M059J (cell line): ENCODE results near the gene OR2T34. TPM values are rescaled to one million over a fixed set of nuclear protein-coding genes. Genes with fewer than 3 reads are reported as not detected.
"Not testable (repeated sequence)": the region's sequence is repeated elsewhere in the genome, so short reads cannot be mapped to it uniquely, and the experiment has no call there.

ENCODE experiments used
- DNase-seq: peaks from one replicate; pipeline ENCODE4 v3.0.0-alpha.2; 2012; ENCODE audit warnings: low read depth
- total RNA-seq: library from RNA; depleted of rRNA; stranded (reverse); fragments of >200 nt; shearing (Covaris generic); gene quantifications from 2 replicates; pipeline ENCODE4 v1.2.3, GENCODE V29; 2014; rRNA removed

The OR2T34 gene
- total RNA-seq, 1 experiment from 2014 or later = not detected

DNA sequence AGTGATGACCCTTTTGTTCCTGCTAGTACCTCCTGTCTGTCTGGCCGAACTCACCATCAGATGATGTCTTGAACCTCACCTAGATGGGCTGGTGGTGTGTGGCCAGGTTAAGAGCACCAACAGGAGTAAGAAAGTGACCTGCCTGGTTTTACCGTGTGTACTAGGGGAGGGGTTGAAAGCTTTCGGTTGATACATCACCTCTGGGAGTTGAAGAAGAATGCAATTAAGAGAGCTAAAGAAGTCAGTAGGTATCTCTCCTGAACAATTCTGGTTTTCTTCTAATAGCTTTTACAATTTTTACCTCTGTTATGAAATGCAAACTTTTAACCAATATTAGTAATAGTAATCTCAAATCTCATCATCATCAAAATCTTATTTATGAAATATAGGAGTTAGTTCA lies 11.9 kb downstream of the OR2T34 start, which contains the start of gene OR2T29:
TSS of gene OR2T29 (minus strand) at position 101 of the 400 bp plus-strand sequence. CDS start 3,281 bp downstream, outside the sequence.
- DNase-seq = not testable (repeated sequence)

DNA sequence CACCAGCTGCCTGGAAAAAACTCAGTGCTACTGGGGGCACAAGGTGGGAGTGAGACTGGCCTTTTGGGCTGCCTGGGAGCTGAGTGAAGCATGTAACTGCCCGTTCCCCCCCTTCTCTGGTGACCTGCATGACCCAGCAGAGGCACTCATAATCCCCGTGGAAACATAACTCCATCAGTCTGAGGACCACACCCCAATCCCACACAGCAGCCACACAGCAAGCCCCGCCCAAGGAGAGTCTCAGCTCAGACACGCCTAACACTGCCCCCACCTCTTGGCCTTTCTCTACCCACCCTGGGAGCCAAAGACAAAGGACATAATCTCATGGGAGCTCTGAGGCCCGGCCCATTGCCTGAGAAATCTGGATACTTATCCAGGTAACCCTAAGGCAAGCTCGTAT lies 23.5 kb downstream of the OR2T34 start:
- DNase-seq = not testable (repeated sequence)

DNA sequence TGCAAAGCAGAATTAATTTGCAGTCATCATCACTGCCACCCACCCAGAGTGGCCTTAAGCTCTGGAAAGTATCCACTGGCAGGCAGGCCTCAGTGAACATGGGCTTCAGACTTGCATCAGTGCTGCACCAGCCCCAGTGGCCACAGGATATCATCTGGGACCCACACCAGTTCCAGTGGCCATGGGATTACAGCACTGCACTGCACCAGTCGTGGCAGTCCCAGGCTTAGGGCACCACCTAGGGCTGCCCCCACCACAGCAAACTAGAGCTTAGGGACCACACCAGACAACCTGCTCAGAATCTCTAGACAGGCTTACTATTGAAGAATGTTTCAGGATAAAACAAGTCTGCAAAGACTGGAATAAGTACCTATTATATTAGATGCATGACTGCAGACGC lies 27.2 kb downstream of the OR2T34 start:
- DNase-seq = not testable (repeated sequence)

DNA sequence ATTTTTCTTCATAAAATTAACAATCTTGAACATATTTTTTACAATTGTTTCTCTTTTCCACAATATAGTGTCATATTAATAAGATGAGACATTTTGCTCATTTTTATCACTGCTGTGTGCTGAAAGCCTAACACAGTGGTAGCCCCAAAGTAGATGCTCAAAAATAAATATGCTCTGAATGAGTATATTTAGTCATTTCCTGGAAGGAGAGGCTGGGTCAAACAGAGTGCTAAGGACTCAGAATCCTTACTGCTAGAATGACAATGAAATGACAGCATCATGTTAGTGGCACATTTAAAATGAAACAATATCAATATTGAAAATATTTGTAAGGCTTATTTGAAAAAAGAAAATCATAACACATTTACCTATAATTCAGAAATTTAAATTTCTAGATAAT lies 37.1 kb downstream of the OR2T34 start:
- DNase-seq = not testable (repeated sequence)

Other genes starting within 250 kb of the OR2T34 start
- gene OR14C36, start 226.0 kb downstream of the OR2T34 start, total RNA-seq = not detected in 2 replicates
- gene OR2T4, start 213.1 kb downstream of the OR2T34 start, total RNA-seq = not detected in 2 replicates
- not detected in 2 replicates for gene OR2T6, start 199.0 kb downstream of the OR2T34 start, total RNA-seq
- not detected in 2 replicates for gene OR2T1, start 171.7 kb downstream of the OR2T34 start, total RNA-seq
- not detected in 2 replicates for gene OR2T2, start 129.1 kb downstream of the OR2T34 start, total RNA-seq
- not detected in 2 replicates for gene OR2T3, start 101.4 kb downstream of the OR2T34 start, total RNA-seq
- not detected in 2 replicates for gene OR2T5, start 86.2 kb downstream of the OR2T34 start, total RNA-seq
- not detected in 2 replicates for gene OR2G6, start 66.7 kb downstream of the OR2T34 start, total RNA-seq
- gene OR2T29, start 12.0 kb downstream of the OR2T34 start, total RNA-seq = not detected in 2 replicates
- not detected in 2 replicates for gene OR2T10, start 22.9 kb upstream of the OR2T34 start, total RNA-seq
- not detected in 2 replicates for gene OR2T11, start 60.3 kb upstream of the OR2T34 start, total RNA-seq
- not detected in 2 replicates for gene OR2T35, start 70.5 kb upstream of the OR2T34 start, total RNA-seq
- not detected in 2 replicates for gene OR2T27, start 80.8 kb upstream of the OR2T34 start, total RNA-seq
- 0.15 TPM in 1 of 2 replicates, not detected in the other for gene OR14I1, start 128.0 kb upstream of the OR2T34 start, total RNA-seq
- gene LYPD8, start 181.0 kb upstream of the OR2T34 start, total RNA-seq = 0.84 and 3.8 TPM in 2 replicates